ENCODE results near the gene AP4M1.

AP4M1 gene

GRCh38 chr7:100088095-100088620, 13.3 kb upstream of the AP4M1 start:
- no peak for DNase-seq

DNA sequence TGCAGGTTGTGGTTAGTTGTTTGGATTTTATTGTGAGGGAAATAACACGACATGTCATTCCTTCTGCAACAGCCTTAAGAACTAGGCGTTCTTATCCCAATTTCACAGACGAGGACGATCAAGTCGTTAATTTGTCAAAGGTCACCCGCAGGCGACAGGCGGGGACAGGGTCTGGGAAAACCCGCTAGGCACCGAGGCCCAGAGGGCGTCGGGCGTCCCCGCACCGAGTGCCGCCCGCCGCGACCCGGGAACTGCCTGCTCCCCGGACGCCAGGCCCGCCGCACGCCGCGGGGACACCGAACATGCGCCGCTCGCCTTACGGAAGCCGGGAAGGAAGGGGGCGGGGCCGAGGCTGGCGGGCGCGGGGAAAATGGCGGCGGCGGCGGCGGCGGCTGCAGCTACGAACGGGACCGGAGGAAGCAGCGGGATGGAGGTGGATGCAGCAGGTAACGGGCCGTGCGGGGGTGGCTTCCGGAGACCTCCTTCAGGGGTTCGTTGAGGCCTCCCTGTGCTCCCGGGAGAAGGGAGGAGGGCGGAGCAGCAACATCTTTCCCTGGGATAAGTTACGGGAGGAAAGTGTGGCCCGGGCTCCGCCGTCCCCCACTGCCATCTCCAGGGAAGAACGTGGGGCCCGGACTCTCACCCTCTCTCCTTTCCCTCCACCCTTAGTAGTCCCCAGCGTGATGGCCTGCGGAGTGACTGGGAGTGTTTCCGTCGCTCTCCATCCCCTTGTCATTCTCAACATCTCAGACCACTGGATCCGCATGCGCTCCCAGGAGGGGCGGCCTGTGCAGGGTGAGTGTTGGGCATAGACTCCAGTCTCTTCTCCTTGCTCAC, 12.6 kb upstream of the AP4M1 start, which contains the start of gene COPS6:
COPS6 (plus strand) TSS at position 349 of the 837 bp plus-strand sequence; CDS start at position 371, 22 bp downstream.
- DNase-seq, result peak; percentile 43

DNA sequence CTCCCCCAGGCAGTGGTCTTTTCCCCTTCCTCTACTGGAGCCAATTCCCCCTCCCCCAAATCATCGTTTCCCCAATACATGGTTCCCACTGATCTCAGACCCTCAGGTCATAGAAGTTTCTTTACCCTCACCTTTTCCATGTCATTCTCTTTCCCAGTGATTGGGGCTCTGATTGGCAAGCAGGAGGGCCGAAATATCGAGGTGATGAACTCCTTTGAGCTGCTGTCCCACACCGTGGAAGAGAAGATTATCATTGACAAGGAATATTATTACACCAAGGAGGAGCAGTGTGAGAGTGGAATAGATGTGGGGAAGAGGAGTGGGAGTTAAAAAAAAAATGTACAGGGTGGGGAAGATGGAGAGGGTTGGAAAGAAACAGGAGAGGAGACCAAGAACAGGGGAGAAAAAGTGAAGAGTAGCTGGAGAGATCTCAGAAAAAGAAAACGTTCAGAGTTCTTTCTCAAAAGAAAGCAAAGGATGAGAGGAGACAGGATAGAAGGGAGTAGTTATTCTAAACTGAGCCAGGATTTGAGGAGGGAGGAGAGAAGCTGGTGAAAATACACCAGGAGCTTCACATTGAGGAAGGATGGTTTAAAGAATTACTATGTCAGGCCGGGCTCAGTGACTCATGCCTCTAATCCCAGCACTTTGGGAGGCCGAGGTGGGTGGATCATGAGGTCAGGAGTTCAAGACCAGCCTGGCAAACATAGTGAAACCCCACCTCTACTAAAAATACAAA, 11.8 kb upstream of the AP4M1 start:
- no peak for DNase-seq

GRCh38 chr7:100090527-100091410, 10.7 kb upstream of the AP4M1 start:
- DNase-seq, result no peak

GRCh38 chr7:100091411-100092181, 9.8 kb upstream of the AP4M1 start:
- no peak for DNase-seq

- DNase-seq, result no peak
Observed at GRCh38 chr7:100093054-100093453, 8.4 kb upstream of the AP4M1 start.

DNA sequence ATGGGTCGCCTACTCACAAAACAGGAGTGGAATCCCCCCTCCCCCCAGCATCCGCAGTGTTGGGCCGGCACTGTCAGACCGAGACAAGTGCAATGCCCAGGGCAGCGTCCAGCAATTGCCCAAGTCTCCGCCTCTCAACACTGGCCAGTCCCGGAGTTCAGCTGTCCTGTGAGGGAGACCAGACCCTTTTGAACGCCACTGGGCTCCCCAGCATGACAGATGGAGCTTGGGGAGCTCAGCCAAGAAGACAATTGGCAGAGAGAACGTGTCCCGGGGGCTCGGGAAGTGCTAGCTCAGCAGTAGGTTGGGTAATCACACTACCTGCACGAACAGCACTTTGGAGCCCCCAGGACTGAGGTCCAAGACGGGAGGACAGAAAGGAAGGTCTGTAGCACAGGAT, 7.9 kb upstream of the AP4M1 start:
- DNase-seq, result no peak

DNA sequence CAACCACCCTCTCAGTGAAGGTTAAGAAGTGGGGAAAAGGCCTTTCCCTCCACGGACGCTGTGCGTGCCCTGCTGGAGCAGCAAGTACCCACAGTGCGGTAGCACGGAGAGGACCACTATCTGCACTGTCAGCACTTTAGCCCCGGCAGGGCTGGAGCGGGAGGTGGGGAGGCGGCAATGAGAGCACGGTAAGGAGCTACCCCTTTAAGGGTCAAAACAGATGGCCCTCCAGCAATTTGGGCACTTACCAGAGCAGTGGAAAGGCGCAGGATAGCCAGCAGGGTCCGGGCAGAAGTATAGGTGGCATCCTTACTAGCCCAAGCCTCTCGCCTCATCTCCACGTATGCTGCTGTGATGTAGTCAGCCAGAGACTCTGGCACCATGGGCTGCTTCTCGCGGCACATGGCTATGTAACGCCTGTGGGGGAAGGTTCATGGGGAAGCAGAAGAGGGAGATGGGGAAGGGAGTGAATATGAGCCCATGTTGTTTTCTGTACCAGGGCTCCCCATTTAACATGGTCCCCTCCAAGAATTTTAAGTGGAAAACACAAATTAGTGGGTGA, 7.4 kb upstream of the AP4M1 start:
- DNase-seq, result no peak

DNA sequence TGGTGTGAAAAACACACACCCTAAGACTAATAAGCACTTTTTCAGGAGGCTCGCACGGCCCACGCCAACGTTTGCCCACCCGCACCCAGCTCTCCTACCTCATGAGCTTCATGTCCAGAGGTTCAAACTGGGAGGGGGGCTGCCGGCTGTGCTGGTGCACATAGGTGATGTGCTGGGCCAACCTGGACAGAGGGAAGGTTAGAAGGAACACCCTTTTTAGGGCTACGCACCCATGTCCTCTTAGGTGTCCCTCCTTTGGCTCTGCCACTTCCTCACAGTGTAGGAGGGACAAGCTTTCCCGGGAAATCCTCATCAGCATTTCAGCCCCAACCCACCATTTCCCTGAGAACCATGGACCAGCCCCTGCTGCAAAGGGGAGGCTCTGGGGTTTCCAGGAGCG, 6.2 kb upstream of the AP4M1 start:
- no peak for DNase-seq

GRCh38 chr7:100095704-100096103, 5.7 kb upstream of the AP4M1 start:
- no peak for DNase-seq

- DNase-seq, result no peak
Observed at GRCh38 chr7:100098913-100099312, 2.5 kb upstream of the AP4M1 start.

DNA sequence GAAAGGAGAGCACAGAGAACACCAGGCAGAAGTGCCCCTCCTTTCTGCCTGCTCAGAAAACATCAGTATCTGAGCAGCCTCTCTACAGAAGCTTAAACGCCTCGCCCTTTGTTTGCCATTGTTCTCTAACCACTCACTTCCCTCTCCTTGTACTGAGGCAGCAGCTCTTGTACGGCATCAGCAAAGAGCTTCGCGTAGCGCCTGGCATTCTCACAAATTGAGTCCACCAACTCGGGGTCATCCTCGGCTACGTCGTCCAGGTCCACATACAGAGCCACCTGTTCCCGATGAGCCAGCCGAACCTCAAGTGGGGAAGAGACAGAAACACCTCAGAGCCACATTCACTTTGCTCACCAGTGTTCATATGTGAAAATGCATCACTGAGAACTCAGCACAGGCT, 2.0 kb upstream of the AP4M1 start:
- no peak for DNase-seq

DNA sequence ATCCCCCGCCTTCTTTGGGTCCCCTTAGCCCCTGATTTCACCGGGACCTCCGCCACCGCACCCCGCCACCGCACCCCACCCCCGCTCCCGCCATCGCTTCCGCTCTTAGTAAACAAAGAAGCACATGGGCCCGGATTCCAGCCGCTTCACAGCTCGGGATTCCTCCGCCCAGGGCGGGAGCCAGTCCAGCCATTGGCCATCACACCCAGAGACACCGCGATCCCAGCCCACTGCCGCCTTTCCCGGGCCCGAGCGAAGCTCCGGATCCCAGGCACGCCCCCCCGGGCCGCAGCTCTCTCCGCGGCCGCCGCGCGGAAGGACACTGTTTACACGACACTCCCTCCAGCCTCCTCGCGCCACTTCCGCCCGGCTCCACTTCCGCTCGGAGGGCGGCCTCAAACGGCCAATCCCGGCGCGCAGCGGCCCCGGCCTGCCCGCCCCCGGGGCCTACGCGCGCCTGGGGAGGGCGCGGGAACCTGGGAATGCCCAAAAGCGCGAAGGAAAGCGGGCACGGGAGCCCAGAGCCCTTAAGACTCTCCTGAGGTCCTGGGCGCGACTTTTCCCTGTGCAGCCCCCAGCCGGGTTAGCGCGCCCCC, 925 bp upstream of the AP4M1 start:
- peak; percentile 92 for DNase-seq

DNA sequence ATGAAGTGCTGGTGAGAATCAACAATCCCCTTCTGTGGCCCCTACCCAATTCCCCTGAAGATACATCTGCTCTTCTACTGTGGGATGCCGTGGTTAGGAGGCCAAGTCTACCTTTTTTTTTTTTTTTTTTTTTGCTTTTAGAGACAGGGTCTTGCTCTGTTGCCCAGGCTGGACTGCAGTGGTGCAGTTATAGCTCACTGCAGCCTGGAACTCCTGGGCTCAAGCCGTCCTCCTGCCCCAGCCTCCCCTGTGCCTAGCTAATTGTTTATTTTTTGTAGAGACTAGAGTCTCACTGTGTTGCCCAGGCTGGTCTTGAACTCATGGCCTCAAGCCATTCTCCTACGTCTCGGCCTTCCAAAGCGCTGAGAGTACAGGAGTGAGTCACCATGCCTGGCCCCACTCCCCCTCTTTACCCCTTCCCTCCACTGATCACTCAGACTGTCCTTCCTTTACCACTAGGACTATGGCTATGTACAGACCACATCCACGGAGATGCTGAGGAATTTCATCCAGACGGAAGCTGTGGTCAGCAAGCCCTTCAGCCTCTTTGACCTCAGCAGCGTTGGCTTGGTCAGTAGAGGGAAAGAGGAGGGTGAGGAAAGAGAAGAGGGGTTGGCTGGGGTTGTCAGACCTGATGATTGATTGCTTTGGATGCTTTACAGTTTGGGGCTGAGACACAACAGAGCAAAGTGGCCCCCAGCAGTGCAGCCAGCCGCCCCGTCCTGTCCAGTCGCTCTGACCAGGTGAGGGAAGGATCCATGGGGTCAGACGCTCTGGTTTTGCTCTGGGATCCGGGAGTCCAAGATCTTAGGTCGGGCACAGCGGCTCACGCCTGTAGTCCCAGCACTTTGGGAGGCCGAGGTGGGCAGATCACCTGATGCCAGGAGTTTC, 1.8 kb downstream of the AP4M1 start:
- DNase-seq, result no peak

DNA sequence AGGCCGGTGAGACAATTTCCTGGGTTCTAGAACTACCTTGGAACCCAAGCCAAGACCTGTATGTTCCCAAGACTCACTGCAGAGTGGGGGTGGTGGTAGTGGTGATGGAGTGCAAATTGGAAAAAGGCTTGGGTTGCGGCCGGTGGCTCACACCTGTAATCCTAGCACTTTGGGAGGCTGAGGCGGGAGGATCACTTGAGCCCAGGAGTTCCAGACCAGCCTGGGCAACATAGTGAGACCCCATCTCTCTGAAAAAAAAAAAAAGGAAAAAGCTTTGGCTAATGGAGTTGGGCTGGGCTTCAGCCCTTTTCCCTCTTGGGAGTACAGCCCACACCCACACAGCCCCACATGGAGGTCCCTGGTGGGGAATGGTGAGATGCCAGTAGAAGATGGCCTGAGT, 4.1 kb downstream of the AP4M1 start:
- DNase-seq, result no peak

GRCh38 chr7:100106633-100107032, 5.2 kb downstream of the AP4M1 start:
- DNase-seq, result no peak

GRCh38 chr7:100107125-100107737, 5.8 kb downstream of the AP4M1 start:
- no peak for DNase-seq

GRCh38 chr7:100107890-100108289, 6.4 kb downstream of the AP4M1 start:
- no peak for DNase-seq

DNA sequence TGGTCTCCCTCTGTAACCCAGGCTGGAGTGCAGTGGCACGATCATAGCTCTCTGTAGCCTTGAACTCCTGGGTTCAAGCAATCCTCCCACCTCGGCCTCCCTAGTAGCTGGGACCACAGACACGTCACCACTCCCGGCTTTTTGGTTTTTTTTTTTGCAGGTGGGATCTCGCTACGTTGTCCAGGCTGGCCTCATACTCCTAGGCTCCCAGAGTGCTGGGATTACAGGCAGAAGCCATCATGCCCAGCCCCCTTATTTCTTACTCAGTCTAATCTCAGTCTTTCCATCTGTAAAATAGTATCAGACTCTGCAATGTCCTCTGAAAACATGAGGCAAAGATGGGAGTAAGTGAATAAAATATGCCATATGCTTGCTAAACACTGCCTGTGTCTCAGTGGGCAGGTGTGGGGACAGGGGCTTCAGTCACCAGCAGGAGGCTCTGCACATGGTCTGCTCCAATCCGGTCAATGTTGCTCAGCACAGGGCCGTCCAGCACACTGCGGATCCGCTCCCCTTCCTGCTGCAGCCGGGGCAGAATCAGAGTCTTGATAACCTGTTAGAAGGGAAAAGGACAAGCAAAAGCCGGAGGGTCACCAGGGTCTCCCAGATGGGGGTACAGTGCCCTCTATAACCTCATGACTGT, 8.2 kb downstream of the AP4M1 start:
- DNase-seq, result no peak

Measured in DMS153 (cell line).